B cell (primary cell): ENCODE results near the gene BEND7. TPM values are rescaled to one million over a fixed set of nuclear protein-coding genes. Genes with fewer than 3 reads are reported as not detected.
"Not testable (repeated sequence)": the region's sequence is repeated elsewhere in the genome, so short reads cannot be mapped to it uniquely, and the experiment has no call there.

Experiments used
- ATAC-seq: fragments of 200-7000 bp; cut with Tn5 transposase; one replicate; pipeline ENCODE4 v1.10.0; 2021; ENCODE audit warnings: low read depth, mild to moderate bottlenecking, moderate number of reproducible peaks, moderate library complexity
- CTCF ChIA-PET: fragments of 350-600 bp; sonication (Branson Sonifier 250); formaldehyde crosslinking; loops from one replicate; lab custom pipeline; 2021; ENCODE audit warnings: antibody characterized with exemption, inconsistent platforms; lab: Charles Lee
- POLR2A ChIA-PET: fragments of 350-600 bp; sonication (Branson Sonifier 250); formaldehyde crosslinking; loops from one replicate; lab custom pipeline; 2021; ENCODE audit warnings: antibody characterized with exemption; lab: Charles Lee
- DNase-seq: peaks from one replicate; pipeline ENCODE4 v3.0.0; 2013
- H2AFZ ChIP-seq: 2 replicates; pipeline ENCODE4 v1.6.1; 2012; ENCODE audit warnings: mild to moderate bottlenecking, low read depth, low read length; ENCODE audit not compliant: insufficient read depth, poor library complexity, severe bottlenecking
- H3K27ac ChIP-seq, 2 donors: 1 replicate in 1 of 2; 2 replicates in 1 of 2; pipeline ENCODE4 v1.5.1; 2012 to 2013; ENCODE audit warnings: low read length in 2 of 2, mild to moderate bottlenecking in 2 of 2, moderate library complexity in 1 of 2
- H3K27me3 ChIP-seq, 4 experiments: fragments of 200-600 bp in 1 of 4; sonication (generic) in 1 of 4; replicated peaks in 1 of 4; 1 replicate in 2 of 4; 2 replicates in 2 of 4; pipeline versions ENCODE4 v1.6.1 to v1.7.0; 2013 to 2016; ENCODE audit warnings: low read length in 3 of 4, mild to moderate bottlenecking in 2 of 4, mixed read lengths in 1 of 4, moderate library complexity in 1 of 4; ENCODE audit not compliant: insufficient read depth in 4 of 4, control insufficient read depth in 3 of 4; ENCODE audit errors: control extremely low read depth in 1 of 4
- H3K36me3 ChIP-seq, 2 experiments: replicated peaks in 1 of 2; 1 replicate in 1 of 2; 2 replicates in 1 of 2; pipeline versions ENCODE4 v1.6.1 to v1.7.1; 2013; ENCODE audit warnings: low read length in 1 of 2; ENCODE audit not compliant: insufficient read depth in 2 of 2, control insufficient read depth in 1 of 2; ENCODE audit errors: control extremely low read depth in 1 of 2, extremely low read depth in 1 of 2
- H3K4me1 ChIP-seq, 2 donors: fragments of 200-600 bp in 1 of 2; sonication (generic) in 1 of 2; 1 replicate in 1 of 2; 2 replicates in 1 of 2; pipeline versions ENCODE4 v1.5.1 to v1.6.1; 2013 to 2017; ENCODE audit warnings: low read length in 2 of 2; ENCODE audit not compliant: control insufficient read depth in 2 of 2, insufficient read depth in 2 of 2
- H3K4me2 ChIP-seq: replicated peaks from 2 replicates; pipeline ENCODE3; 2012; ENCODE audit warnings: mild to moderate bottlenecking, low read depth, low read length; ENCODE audit not compliant: poor library complexity, severe bottlenecking
- H3K4me3 ChIP-seq, 5 experiments: fragments of 200-600 bp in 1 of 5; sonication (generic) in 1 of 5; 1 replicate in 3 of 5; 2 replicates in 2 of 5; pipeline versions ENCODE4 v1.5.1 to v1.7.0; 2011 to 2016; ENCODE audit warnings: low read length in 4 of 5, mild to moderate bottlenecking in 4 of 5, low read depth in 2 of 5, control low read depth in 1 of 5, moderate library complexity in 1 of 5; ENCODE audit not compliant: insufficient read depth in 1 of 5; ENCODE audit errors: control extremely low read depth in 1 of 5, extremely low read depth in 1 of 5
- H3K79me2 ChIP-seq: fragments of 200-600 bp; sonication (generic); one replicate; pipeline ENCODE4 v1.6.0; 2016; ENCODE audit warnings: low read length; ENCODE audit not compliant: control insufficient read depth, insufficient read depth
- H3K9ac ChIP-seq: fragments of 200-600 bp; sonication (generic); 2 replicates; pipeline ENCODE4 v1.6.1; 2017; ENCODE audit warnings: mild to moderate bottlenecking, low read length, moderate library complexity
- H3K9me3 ChIP-seq, 3 donors: one replicate each; pipeline versions ENCODE4 v1.6.1 to v1.7.1; 2013; ENCODE audit warnings: low read length in 2 of 3; ENCODE audit not compliant: control insufficient read depth in 2 of 3, insufficient read depth in 1 of 3; ENCODE audit errors: control extremely low read depth in 1 of 3
- H4K20me1 ChIP-seq: 2 replicates; pipeline ENCODE4 v1.6.0; 2012; ENCODE audit warnings: mild to moderate bottlenecking, low read length; ENCODE audit not compliant: insufficient read depth, control insufficient read depth, poor library complexity, severe bottlenecking
- H3K27ac Mint-ChIP-seq: one replicate; pipeline ENCODE4 v1.8.0; 2021; ENCODE audit warnings: mixed read lengths
- H3K27me3 Mint-ChIP-seq: one replicate; pipeline ENCODE4 v1.8.0; 2021; ENCODE audit warnings: mixed read lengths
- H3K4me1 Mint-ChIP-seq: one replicate; pipeline ENCODE4 v1.8.0; 2021; ENCODE audit warnings: mixed read lengths
- H3K4me3 Mint-ChIP-seq: one replicate; pipeline ENCODE4 v1.8.0; 2021; ENCODE audit warnings: mixed read lengths
- H3K9me3 Mint-ChIP-seq: one replicate; pipeline ENCODE4 v1.8.0; 2022; ENCODE audit warnings: mixed read lengths; ENCODE audit not compliant: insufficient read depth
- CTCF ChIP-seq: fragments of 200-600 bp; IDR thresholded peaks from one replicate; pipeline ENCODE4 v1.8.0; 2022; ENCODE audit warnings: antibody characterized with exemption, mild to moderate bottlenecking
- EZH2 ChIP-seq: IDR thresholded peaks from 2 replicates; pipeline ENCODE4 v1.6.1; 2012; ENCODE audit warnings: borderline replicate concordance, low read depth, mild to moderate bottlenecking, moderate library complexity, low read length; ENCODE audit not compliant: insufficient read depth, poor library complexity, severe bottlenecking
- WGBS: methylation state at CpG from one replicate; pipeline ENCODE4 v1.1.5; 2013; ENCODE audit warnings: missing lambda C conversion rate; ENCODE audit not compliant: insufficient coverage; 5-methylcytosine and 5-hydroxymethylcytosine counted together
- intact Hi-C: fragments of 100-400 bp; cut with micrococcal nuclease; formaldehyde crosslinking; loops from one replicate; pipeline ENCODE4 v1.10.0; 2022
- polyA plus RNA-seq: library from polyadenylated mRNA; depleted of rRNA; stranded (reverse); fragments of >200 nt; gene quantifications from 2 replicates; pipeline ENCODE4 v1.2.3, GENCODE V29; 2012
- total RNA-seq, 2 donors: library from RNA; stranded (reverse); fragments of 120-200 nt in 1 of 2; gene quantifications; 1 replicate in 1 of 2; 2 replicates in 1 of 2; pipeline versions ENCODE4 v1.2.3 to v1.2.4, GENCODE V29; 2013 to 2022

Gene BEND7
- total and polyA plus RNA-seq, 2 donors (not counting 1 experiment from before 2014, with no cell fraction given), result 0.10 TPM; not detected in 1

- H3K9me3 ChIP-seq, result peaks cover 0 to 6% (median 0%) of the 10 kb centered on the region in 3 donors
- intact Hi-C loops, result no loop called here
- H3K27me3 ChIP-seq, result peaks cover 0 to 3% (median 1%) of the 10 kb centered on the region in 4 experiments
- H2AFZ ChIP-seq, result no peak overlapping the region
- H3K9ac ChIP-seq, result no peak overlapping the region
- no peaks in the 10 kb centered on the region for H3K79me2 ChIP-seq
- no peak overlapping the region for H3K27ac ChIP-seq
- H3K9me3 Mint-ChIP-seq, result no peaks in the 10 kb centered on the region
- CTCF ChIA-PET, result interaction anchor here (1.1 kb wide), 1 partner anchor 32 kb away, joined by 3 read pairs; no protein-coding TSS in a partner anchor
- H3K4me2 ChIP-seq, result no peak overlapping the region
- no peaks in the 10 kb centered on the region for H4K20me1 ChIP-seq
- POLR2A ChIA-PET, result no interaction called here
- no peaks in the 10 kb centered on the region for H3K4me1 Mint-ChIP-seq
- DNase-seq (no peak), ATAC-seq (no peak)
- H3K36me3 ChIP-seq, result no peaks in the 10 kb centered on the region
- no peak overlapping the region for H3K4me3 Mint-ChIP-seq
- no peaks in the 10 kb centered on the region for H3K4me1 ChIP-seq
- WGBS, result 70% methylated on average over 3 of the region's 5 CpGs
- no peak for TF ChIP-seq CTCF
- TF ChIP-seq EZH2, result no peak
- H3K27ac Mint-ChIP-seq, result no peak overlapping the region
- peaks cover 22% of the 10 kb centered on the region for H3K27me3 Mint-ChIP-seq
- H3K4me3 ChIP-seq, result no peak overlapping the region
Observed at GRCh38 chr10:13404791-13405190, 124.0 kb downstream of the BEND7 start.

- Histone ChIP-seq H3K4me2 (no peak overlapping the region), H3K27ac (no peak overlapping the region), H3K36me3 (no peaks in the 10 kb centered on the region), H3K9ac (no peak overlapping the region), H4K20me1 (no peaks in the 10 kb centered on the region), H3K4me3 (no peak overlapping the region), H3K9me3 (peaks cover 0 to 6% (median 0%) of the 10 kb centered on the region in 3 donors), H3K4me1 (no peaks in the 10 kb centered on the region), H3K79me2 (no peaks in the 10 kb centered on the region), H3K27me3 (peaks cover 0 to 3% (median under 1%) of the 10 kb centered on the region in 4 experiments), H2AFZ (no peak overlapping the region)
- POLR2A ChIA-PET, result no interaction called here
- H3K4me1 Mint-ChIP-seq, result no peaks in the 10 kb centered on the region
- no peak overlapping the region for H3K27ac Mint-ChIP-seq
- CTCF ChIA-PET, result interaction anchor here (1.1 kb wide), 1 partner anchor 32 kb away, joined by 3 read pairs; no protein-coding TSS in a partner anchor
- DNase-seq (no peak), ATAC-seq (no peak)
- no peaks in the 10 kb centered on the region for H3K9me3 Mint-ChIP-seq
- 82% methylated on average over 3 of the region's 3 CpGs for WGBS
- H3K4me3 Mint-ChIP-seq, result no peak overlapping the region
- intact Hi-C loops, result no loop called here
- TF ChIP-seq EZH2 (no peak), CTCF (no peak)
- peaks cover 23% of the 10 kb centered on the region for H3K27me3 Mint-ChIP-seq
Observed at GRCh38 chr10:13404305-13404759, 124.5 kb downstream of the BEND7 start.

GRCh38 chr10:13403426-13403825 is 125.4 kb downstream of the BEND7 start:
- intact Hi-C loops, ATAC-seq, H3K4me3 ChIP-seq, H3K79me2 ChIP-seq, H3K36me3 ChIP-seq, H3K27ac Mint-ChIP-seq, CTCF ChIA-PET, H3K9me3 Mint-ChIP-seq, H3K4me3 Mint-ChIP-seq, H3K4me1 ChIP-seq, H2AFZ ChIP-seq, POLR2A ChIA-PET, H3K4me2 ChIP-seq, H3K27me3 ChIP-seq, H4K20me1 ChIP-seq, H3K27ac ChIP-seq, H3K9me3 ChIP-seq, H3K9ac ChIP-seq, DNase-seq, H3K4me1 Mint-ChIP-seq: not testable (repeated sequence)
- 98% methylated on average over 7 of the region's 7 CpGs for WGBS
- peaks cover 24% of the 10 kb centered on the region for H3K27me3 Mint-ChIP-seq
